Measurements from ENCODE around the gene CLEC14A. TPM values are rescaled to one million over a fixed set of nuclear protein-coding genes. Genes with fewer than 3 reads are reported as not detected.

CLEC14A gene
- polyA plus RNA-seq, 1 donor (not counting 4 experiments of a cell fraction or from before 2014, with no cell fraction given): not detected

DNA sequence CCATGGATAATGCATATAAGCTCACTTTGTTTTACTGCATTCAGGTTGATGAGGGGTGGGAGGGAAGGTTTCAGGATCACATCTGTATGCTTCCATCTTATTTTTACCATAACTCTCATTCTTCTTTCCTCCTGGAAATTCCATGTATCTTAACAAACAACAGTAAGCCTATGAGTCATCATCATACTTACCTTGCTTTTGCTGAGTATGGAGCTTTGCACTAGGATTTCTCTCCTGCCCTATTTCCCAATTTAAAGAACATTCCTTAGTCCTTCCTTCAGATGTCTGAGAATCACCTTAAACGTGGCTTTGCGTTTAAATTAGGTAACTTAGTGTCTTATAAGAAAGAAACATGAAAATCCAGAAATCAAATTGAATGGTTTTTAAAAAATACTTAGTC is 1.6 kb upstream of the CLEC14A start:
- H3K9me1 ChIP-seq (ENCODE audit: control insufficient read depth, extremely low read depth, insufficient read depth, low read length): no peaks in the 10 kb centered on the region
- H3K27ac ChIP-seq (ENCODE audit: control insufficient read depth, insufficient read depth, low read length): no peak overlapping the region
- dilution Hi-C loops (cut with MboI; ENCODE audit: extremely low pct_ligation_motif_present, low sequenced_read_pairs): no loop called here
- FAIRE-seq: no peak
- no peak for TF ChIP-seq EZH2 (IDR thresholded peaks at IDR 0.05; ENCODE audit: low read length)
- TF ChIP-seq, protein P1, sequence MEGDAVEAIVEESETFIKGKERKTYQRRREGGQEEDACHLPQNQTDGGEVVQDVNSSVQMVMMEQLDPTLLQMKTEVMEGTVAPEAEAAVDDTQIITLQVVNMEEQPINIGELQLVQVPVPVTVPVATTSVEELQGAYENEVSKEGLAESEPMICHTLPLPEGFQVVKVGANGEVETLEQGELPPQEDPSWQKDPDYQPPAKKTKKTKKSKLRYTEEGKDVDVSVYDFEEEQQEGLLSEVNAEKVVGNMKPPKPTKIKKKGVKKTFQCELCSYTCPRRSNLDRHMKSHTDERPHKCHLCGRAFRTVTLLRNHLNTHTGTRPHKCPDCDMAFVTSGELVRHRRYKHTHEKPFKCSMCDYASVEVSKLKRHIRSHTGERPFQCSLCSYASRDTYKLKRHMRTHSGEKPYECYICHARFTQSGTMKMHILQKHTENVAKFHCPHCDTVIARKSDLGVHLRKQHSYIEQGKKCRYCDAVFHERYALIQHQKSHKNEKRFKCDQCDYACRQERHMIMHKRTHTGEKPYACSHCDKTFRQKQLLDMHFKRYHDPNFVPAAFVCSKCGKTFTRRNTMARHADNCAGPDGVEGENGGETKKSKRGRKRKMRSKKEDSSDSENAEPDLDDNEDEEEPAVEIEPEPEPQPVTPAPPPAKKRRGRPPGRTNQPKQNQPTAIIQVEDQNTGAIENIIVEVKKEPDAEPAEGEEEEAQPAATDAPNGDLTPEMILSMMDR (optimal IDR thresholded peaks at IDR 0.05 in 1 of 3, IDR thresholded peaks at IDR 0.05 in 1 of 3, conservative IDR thresholded peaks at IDR 0.05 in 1 of 3; ENCODE audit: extremely low read depth in 1 of 3, insufficient read depth in 2 of 3, low read length in 3 of 3): no peak
- no peaks in the 10 kb centered on the region for H3K9me3 ChIP-seq (ENCODE audit: control insufficient read depth, low read depth, low read length)
- H4K20me1 ChIP-seq (ENCODE audit: control insufficient read depth, extremely low read depth, insufficient read depth, low read length): no peaks in the 10 kb centered on the region
- no peak overlapping the region for H3K4me3 ChIP-seq (ENCODE audit: control insufficient read depth in 2 of 3, extremely low read depth in 1 of 3, insufficient read depth in 2 of 3, low read depth in 1 of 3, low read length in 3 of 3)
- no peaks in the 10 kb centered on the region for H3K79me2 ChIP-seq (ENCODE audit: control insufficient read depth, insufficient read depth, low read length)
- DNase-seq (ENCODE audit: low read depth, low spot score): no peak
- H3K4me1 ChIP-seq (ENCODE audit: control insufficient read depth, extremely low read depth, insufficient read depth, low read length): no peaks in the 10 kb centered on the region
- no peaks in the 10 kb centered on the region for H3K36me3 ChIP-seq (ENCODE audit: control insufficient read depth in 2 of 2, extremely low read depth in 1 of 2, insufficient read depth in 2 of 2, low read length in 2 of 2)
- H3K27me3 ChIP-seq (ENCODE audit: control insufficient read depth, extremely low read depth, insufficient read depth, low read length): peaks cover 21% of the 10 kb centered on the region
- no peak overlapping the region for H3K9ac ChIP-seq (ENCODE audit: control insufficient read depth, extremely low read depth, insufficient read depth, low read length)
- H3K4me2 ChIP-seq (ENCODE audit: control insufficient read depth, extremely low read depth, insufficient read depth, low read depth, low read length): no peak overlapping the region
- no peak overlapping the region for H2AFZ ChIP-seq (ENCODE audit: control insufficient read depth, low read length)

- FAIRE-seq (no peak), DNase-seq (ENCODE audit: low read depth, low spot score) (no peak)
- H4K20me1 ChIP-seq (ENCODE audit: control insufficient read depth, extremely low read depth, insufficient read depth, low read length): no peaks in the 10 kb centered on the region
- dilution Hi-C loops (cut with MboI; ENCODE audit: extremely low pct_ligation_motif_present, low sequenced_read_pairs): no loop called here
- H3K36me3 ChIP-seq (ENCODE audit: control insufficient read depth in 2 of 2, extremely low read depth in 1 of 2, insufficient read depth in 2 of 2, low read length in 2 of 2): no peaks in the 10 kb centered on the region
- no peak overlapping the region for H2AFZ ChIP-seq (ENCODE audit: control insufficient read depth, low read length)
- TF ChIP-seq, protein P1 (optimal IDR thresholded peaks at IDR 0.05 in 1 of 3, IDR thresholded peaks at IDR 0.05 in 1 of 3, conservative IDR thresholded peaks at IDR 0.05 in 1 of 3; ENCODE audit: extremely low read depth in 1 of 3, insufficient read depth in 2 of 3, low read length in 3 of 3): no peak
- no peak for TF ChIP-seq EZH2 (IDR thresholded peaks at IDR 0.05; ENCODE audit: low read length)
- H3K4me1 ChIP-seq (ENCODE audit: control insufficient read depth, extremely low read depth, insufficient read depth, low read length): no peaks in the 10 kb centered on the region
- peaks cover 21% of the 10 kb centered on the region for H3K27me3 ChIP-seq (ENCODE audit: control insufficient read depth, extremely low read depth, insufficient read depth, low read length)
- no peak overlapping the region for H3K4me3 ChIP-seq (ENCODE audit: control insufficient read depth in 2 of 3, extremely low read depth in 1 of 3, insufficient read depth in 2 of 3, low read depth in 1 of 3, low read length in 3 of 3)
- no peak overlapping the region for H3K27ac ChIP-seq (ENCODE audit: control insufficient read depth, insufficient read depth, low read length)
- H3K9me3 ChIP-seq (ENCODE audit: control insufficient read depth, low read depth, low read length): no peaks in the 10 kb centered on the region
- no peaks in the 10 kb centered on the region for H3K79me2 ChIP-seq (ENCODE audit: control insufficient read depth, insufficient read depth, low read length)
- H3K9me1 ChIP-seq (ENCODE audit: control insufficient read depth, extremely low read depth, insufficient read depth, low read length): no peaks in the 10 kb centered on the region
- H3K9ac ChIP-seq (ENCODE audit: control insufficient read depth, extremely low read depth, insufficient read depth, low read length): no peak overlapping the region
- no peak overlapping the region for H3K4me2 ChIP-seq (ENCODE audit: control insufficient read depth, extremely low read depth, insufficient read depth, low read depth, low read length)
These were observed 594 bp upstream of the CLEC14A start for GRCh38 chr14:38256533-38256840.

Data from keratinocyte (primary cell).